Memory B cell (primary cell): Measurements from ENCODE around the gene ATP5F1D.
A peak's percentile ranks its signal among the peaks of the same experiment; 100 is the strongest.

Experiments
- ATAC-seq: fragments of 150-1000 bp; cut with Tn5 transposase; 2 replicates; pipeline ENCODE4 v1.10.0; 2021; ENCODE audit warnings: low read depth, mild to moderate bottlenecking, moderate library complexity
- DNase-seq, 2 donors: peaks; one replicate each; pipeline ENCODE4 v3.0.0; 2022; ENCODE audit warnings: low spot score in 2 of 2
- H3K27ac Mint-ChIP-seq: one replicate; pipeline ENCODE4 v1.8.0; 2022; ENCODE audit warnings: mild to moderate bottlenecking, moderate library complexity, mixed read lengths
- H3K27me3 Mint-ChIP-seq: one replicate; pipeline ENCODE4 v1.8.0; 2022; ENCODE audit warnings: mixed read lengths
- H3K36me3 Mint-ChIP-seq: one replicate; pipeline ENCODE4 v1.8.0; 2022; ENCODE audit warnings: mild to moderate bottlenecking, mixed read lengths
- H3K4me1 Mint-ChIP-seq: one replicate; pipeline ENCODE4 v1.8.0; 2022; ENCODE audit warnings: mixed read lengths
- H3K4me3 Mint-ChIP-seq: one replicate; pipeline ENCODE4 v1.8.0; 2022; ENCODE audit warnings: mild to moderate bottlenecking, moderate library complexity, mixed read lengths
- H3K9me3 Mint-ChIP-seq: one replicate; pipeline ENCODE4 v1.8.0; 2022; ENCODE audit warnings: mixed read lengths

ATP5F1D gene

DNA sequence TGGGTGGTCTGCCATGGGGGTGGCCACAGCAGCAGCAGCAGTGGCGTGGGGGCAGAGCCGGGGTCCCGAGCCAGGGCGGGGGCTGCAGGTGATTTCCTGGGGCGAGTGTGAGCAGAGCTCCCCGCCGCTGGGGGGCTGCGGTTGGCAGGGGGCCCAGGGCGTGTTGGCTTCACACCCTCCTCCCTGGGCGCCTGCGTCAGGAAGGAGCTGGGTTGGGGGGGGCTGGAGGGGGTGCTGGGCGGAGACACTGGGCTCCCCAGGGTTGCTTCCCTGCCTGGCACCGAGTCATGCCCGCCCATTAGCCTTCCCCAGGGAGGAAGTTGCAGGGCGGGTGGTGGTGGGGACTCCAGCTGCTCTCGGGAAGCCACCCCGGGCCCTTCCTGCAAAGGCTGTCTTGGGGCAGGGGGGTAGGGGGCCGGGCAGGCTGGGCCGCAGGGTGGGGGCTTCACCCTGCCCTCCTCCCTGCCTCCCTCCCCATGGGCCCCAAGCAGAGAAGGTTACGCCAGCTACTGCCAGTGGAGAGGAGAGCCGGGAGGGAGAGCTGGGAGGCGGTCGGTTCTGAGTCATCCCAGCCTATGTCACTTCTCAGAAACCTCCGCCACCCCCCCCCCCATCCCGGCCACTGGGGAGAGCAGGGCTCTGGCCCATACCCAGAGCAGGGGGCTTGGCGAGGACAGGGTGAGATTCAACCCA lies 11.4 kb downstream of the ATP5F1D start:
- Mint-ChIP-seq H3K27ac (peak overlapping the region; percentile 85), H3K36me3 (peaks cover 17% of the 10 kb centered on the region), H3K27me3 (no peaks in the 10 kb centered on the region), H3K4me3 (peak overlapping the region; percentile 91), H3K4me1 (peaks cover 13% of the 10 kb centered on the region), H3K9me3 (no peaks in the 10 kb centered on the region)
- ATAC-seq (peak; percentile 28), DNase-seq (peak; percentile 65 to 79)

DNA sequence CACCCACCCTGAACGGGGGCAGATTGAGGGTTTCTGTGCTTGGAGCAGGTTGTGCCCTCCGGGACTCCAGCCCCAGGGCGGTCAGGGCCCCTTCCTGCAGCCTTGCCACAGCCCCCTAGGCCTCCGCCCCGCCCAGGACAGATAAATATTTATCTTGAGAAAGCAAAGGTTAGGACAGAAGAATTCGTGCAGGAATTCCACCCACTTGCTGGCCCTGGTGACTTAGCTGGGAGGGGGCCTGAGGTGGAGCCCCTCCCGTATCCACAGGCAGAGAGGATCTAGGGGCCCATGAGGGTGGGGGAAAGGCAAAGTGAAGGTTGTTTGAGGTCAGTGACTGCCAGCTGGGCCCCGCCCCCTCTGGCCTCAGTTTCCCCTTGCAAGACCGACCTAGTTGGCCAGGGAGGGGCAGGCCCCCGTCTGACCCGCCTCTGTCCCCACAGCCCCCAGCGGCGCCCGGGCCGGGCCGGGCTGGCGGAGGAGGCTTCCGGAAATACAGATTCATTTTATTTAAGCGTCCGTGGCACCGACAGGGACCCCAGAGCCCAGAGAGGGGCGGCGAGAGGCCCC lies 12.0 kb downstream of the ATP5F1D start:
- DNase-seq, result no peak
- Mint-ChIP-seq H3K4me3 (peak overlapping the region; percentile 91), H3K36me3 (peaks cover 17% of the 10 kb centered on the region), H3K27me3 (no peaks in the 10 kb centered on the region), H3K9me3 (no peaks in the 10 kb centered on the region), H3K27ac (peak overlapping the region; percentile 85), H3K4me1 (peaks cover 13% of the 10 kb centered on the region)
- ATAC-seq, result no peak

DNA sequence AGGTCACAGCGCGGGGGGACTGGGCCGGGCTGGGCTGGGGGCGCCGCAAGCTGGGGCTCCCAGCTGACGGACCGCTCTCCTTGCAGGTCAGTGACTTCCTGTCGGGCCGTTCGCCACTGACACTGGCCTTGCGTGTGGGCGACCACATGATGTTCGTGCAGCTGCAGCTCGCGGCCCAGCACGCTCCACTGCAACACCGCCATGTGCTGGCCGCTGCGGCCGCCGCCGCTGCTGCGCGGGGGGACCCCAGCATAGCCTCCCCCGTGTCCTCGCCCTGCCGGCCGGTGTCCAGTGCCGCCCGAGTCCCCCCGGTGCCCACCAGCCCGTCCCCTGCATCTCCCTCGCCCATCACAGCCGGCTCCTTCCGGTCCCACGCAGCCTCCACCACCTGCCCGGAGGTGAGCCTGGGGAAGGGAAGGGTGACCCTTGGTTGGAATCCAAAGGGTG lies 12.6 kb downstream of the ATP5F1D start:
- DNase-seq, result no peak
- Mint-ChIP-seq H3K4me3 (peak overlapping the region; percentile 11), H3K4me1 (peaks cover 13% of the 10 kb centered on the region)

DNA sequence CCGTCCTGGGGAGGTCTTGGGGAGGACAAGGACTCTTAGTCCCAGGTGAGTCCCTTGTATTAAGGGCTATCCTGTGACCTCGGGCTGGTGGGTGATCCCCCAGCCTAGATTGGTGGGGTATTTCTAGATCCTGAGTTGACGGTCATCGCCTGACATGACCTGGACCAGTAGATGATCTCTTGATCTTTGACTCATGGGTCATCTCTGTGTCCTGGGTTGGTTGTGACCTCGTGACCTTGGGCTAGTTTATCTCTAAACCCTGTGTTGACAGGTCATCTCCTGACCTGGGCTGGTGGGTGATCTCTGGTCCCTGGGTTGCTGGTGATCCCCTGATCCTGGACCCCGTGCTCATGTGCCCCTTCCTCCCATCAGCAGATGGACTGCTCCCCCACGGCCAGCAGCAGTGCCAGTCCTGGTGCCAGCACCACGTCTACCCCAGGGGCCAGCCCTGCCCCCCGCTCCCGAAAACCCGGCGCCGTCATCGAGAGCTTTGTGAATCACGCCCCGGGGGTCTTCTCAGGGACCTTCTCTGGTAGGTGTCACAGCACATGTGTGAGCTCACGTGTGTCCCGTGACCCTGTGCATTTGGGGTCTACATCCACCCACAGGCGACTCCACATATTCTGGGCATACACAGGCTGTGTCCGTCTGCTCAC lies 13.1 kb downstream of the ATP5F1D start:
- peak overlapping the region; percentile 29 for H3K4me3 Mint-ChIP-seq

More for the DNA sequence above, 12.6 kb downstream of the ATP5F1D start:
- peaks cover 17% of the 10 kb centered on the region for H3K36me3 Mint-ChIP-seq
- H3K9me3 Mint-ChIP-seq, result no peaks in the 10 kb centered on the region
- ATAC-seq, result no peak
- H3K27ac Mint-ChIP-seq, result no peak overlapping the region
- H3K27me3 Mint-ChIP-seq, result no peaks in the 10 kb centered on the region

DNA sequence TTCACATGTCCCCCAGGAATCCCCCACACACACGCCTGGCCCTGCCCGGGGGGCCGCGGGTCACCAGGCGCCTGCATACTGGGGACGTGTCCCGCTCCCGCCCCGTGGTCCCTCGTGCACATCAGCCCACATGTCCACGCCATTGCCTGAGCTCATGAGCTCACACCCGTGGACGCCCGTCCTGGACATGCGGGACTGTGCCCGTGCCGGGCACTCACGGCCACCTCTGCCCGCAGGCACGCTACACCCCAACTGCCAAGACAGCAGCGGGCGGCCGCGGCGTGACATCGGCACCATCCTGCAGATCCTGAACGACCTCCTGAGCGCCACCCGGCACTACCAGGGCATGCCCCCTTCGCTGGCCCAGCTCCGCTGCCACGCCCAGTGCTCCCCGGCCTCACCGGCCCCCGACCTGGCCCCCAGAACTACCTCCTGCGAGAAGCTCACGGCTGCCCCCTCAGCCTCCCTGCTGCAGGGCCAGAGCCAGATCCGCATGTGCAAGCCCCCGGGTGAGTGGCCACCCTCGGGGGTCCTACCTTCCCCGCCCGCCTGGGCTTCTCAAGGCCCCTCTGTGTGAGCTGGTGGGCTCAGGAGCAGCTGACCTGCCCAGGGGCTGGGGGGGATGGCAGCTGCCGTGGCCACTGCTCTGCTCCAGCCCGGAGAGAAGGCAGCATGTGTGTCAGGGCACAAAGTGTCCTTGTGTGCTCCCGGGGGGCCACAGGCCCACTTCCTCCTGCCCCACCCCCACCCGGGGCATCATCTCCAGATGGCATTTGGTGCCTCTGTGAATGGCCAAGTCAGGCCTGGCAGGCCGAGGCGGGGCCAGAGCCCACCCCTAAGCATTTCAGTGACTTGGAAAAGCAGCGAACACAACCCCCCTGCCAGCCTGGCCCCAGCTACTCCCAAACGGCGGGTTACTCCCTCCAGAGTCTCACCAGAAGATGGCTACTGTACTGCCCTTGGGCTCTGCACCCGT lies 13.9 kb downstream of the ATP5F1D start:
- Mint-ChIP-seq H3K9me3 (no peaks in the 10 kb centered on the region), H3K27ac (peak overlapping the region; percentile 35), H3K4me3 (peak overlapping the region; percentile 29), H3K4me1 (peaks cover 17% of the 10 kb centered on the region), H3K36me3 (peaks cover 17% of the 10 kb centered on the region), H3K27me3 (no peaks in the 10 kb centered on the region)
- no peak for ATAC-seq
- DNase-seq, result no peak

More for the DNA sequence above, 13.1 kb downstream of the ATP5F1D start:
- no peak for ATAC-seq
- H3K4me1 Mint-ChIP-seq, result peaks cover 15% of the 10 kb centered on the region
- H3K27me3 Mint-ChIP-seq, result no peaks in the 10 kb centered on the region
- no peaks in the 10 kb centered on the region for H3K9me3 Mint-ChIP-seq
- H3K36me3 Mint-ChIP-seq, result peaks cover 17% of the 10 kb centered on the region
- no peak for DNase-seq
- H3K27ac Mint-ChIP-seq, result peak overlapping the region; percentile 35

DNA sequence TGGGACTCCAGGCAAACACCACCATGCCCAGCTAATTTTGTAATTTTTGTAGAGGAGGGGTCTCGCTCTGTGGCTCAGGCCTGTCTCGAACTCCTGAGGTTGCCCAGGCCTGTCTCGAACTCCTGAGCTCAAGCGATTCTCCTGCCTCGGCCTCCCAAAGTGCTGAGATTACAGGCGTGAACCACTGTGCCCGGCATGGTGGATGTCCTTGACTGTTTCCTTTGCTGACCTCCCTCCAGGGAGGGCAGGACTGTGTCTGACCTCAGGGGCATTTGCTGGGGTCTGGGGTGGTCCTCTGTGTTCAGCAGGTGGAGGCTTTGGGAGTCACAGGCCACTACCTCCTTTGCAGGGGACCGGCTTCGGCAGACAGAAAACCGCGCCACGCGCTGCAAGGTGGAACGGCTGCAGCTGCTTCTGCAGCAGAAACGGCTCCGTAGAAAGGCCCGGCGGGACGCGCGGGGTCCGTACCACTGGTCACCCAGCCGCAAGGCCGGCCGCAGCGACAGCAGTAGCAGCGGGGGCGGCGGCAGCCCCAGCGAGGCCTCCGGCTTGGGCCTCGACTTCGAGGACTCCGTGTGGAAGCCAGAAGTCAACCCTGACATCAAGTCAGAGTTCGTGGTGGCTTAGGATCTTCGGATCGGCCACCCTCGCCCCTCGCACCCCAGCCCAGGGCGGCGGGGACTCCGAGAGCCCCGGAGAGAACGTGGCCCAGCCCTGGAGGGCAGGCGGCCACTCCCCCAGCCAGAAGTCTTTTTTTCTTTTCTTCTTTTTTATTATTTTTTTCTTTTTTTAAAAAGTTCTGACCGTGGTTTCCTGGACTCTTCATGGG lies 15.3 kb downstream of the ATP5F1D start:
- no peak for ATAC-seq
- no peaks in the 10 kb centered on the region for H3K27me3 Mint-ChIP-seq
- H3K36me3 Mint-ChIP-seq, result peaks cover 14% of the 10 kb centered on the region
- no peaks in the 10 kb centered on the region for H3K9me3 Mint-ChIP-seq
- DNase-seq, result no peak
- H3K4me1 Mint-ChIP-seq, result peaks cover 20% of the 10 kb centered on the region
- H3K27ac Mint-ChIP-seq, result peak overlapping the region; percentile 99
- H3K4me3 Mint-ChIP-seq, result no peak overlapping the region

DNA sequence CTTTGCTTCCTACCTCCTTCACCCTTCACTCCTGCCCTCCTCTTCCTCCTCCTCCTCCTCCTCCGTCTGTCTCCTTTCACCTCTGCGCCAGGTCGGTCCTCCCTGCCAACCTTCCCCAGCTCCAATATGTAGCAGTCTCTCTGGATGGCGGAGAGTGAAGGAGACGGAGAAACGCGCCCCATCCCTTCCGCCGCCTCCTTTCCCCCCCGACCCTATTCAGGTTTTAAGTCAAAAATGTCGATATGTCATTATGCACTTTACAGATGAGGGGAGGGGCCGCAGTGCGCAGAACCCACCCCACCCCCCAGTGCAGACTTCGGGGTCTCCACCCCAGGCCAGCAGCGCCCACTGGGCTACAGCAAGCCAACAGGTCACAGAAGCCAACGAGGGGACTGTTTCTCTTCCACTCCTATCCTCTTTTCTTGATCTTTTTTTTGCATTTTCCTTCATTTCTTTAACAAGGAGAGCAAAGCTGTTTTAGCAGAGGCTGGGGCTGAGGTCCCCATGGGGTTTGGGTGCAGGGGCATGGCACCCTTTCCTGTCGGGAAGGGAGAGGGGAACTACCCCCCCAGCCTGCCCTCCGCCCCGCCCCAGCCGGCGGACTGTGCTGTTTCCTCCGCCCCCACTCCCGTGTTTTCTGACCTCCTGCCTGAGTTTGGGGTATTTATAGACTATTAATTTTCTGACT lies 16.1 kb downstream of the ATP5F1D start:
- Mint-ChIP-seq H3K4me1 (peaks cover 23% of the 10 kb centered on the region), H3K9me3 (no peaks in the 10 kb centered on the region)
- ATAC-seq, result no peak

DNA sequence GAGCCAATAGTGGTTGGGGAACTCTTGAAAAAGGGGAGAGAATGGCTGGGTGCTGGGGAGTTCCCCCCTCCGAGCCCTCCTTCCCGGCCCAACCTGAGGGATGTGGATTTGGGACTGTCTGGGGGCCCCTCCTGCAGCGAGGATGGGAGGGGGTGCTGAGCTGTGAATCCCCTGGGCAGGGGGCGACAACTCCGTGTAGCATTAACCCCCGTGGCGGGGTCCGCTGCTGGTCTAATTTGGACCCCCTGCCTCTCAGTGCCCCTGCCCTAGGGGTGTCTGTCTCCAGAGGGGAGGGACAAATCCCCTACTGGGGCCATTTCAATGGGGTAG lies 16.6 kb downstream of the ATP5F1D start:
- Mint-ChIP-seq H3K4me1 (peaks cover 27% of the 10 kb centered on the region), H3K4me3 (peak overlapping the region; percentile 56), H3K36me3 (peaks cover 14% of the 10 kb centered on the region), H3K27me3 (no peaks in the 10 kb centered on the region), H3K27ac (peak overlapping the region; percentile 99), H3K9me3 (no peaks in the 10 kb centered on the region)
- no peak for ATAC-seq
- no peak for DNase-seq

More for the DNA sequence above, 16.1 kb downstream of the ATP5F1D start:
- Mint-ChIP-seq H3K27ac (peak overlapping the region; percentile 99), H3K36me3 (peaks cover 14% of the 10 kb centered on the region), H3K4me3 (peak overlapping the region; percentile 56), H3K27me3 (no peaks in the 10 kb centered on the region)
- no peak for DNase-seq

DNA sequence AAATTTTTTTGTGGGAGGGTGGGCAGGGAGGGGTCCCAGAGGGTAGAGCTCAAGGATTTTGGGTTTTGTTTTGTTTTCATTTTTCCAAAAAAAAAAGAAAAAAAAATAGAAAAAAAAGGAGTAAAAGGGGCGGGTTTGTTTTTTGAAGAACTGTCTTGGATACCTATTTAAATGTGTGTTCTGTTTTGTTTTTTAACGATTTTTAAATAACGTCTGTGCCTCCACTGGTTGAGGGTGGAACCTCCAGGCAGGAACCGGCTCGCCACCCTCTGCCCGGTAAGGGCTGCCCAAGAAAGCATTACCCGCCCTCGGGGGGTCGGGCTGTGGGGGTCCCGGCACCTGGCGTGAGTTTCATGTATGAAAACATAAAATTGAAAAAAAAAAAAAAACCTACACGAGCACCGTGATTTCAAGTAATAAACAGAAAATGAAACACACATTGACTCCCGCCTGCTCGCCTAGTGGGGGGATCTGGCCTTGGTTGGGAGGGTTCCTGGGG lies 17.2 kb downstream of the ATP5F1D start:
- H3K9me3 Mint-ChIP-seq, result no peaks in the 10 kb centered on the region
- H3K36me3 Mint-ChIP-seq, result peaks cover 12% of the 10 kb centered on the region
- H3K27ac Mint-ChIP-seq, result peak overlapping the region; percentile 99
- no peak for DNase-seq
- peak overlapping the region; percentile 92 for H3K4me3 Mint-ChIP-seq
- peaks cover 27% of the 10 kb centered on the region for H3K4me1 Mint-ChIP-seq
- ATAC-seq, result peak; percentile 0
- no peaks in the 10 kb centered on the region for H3K27me3 Mint-ChIP-seq

DNA sequence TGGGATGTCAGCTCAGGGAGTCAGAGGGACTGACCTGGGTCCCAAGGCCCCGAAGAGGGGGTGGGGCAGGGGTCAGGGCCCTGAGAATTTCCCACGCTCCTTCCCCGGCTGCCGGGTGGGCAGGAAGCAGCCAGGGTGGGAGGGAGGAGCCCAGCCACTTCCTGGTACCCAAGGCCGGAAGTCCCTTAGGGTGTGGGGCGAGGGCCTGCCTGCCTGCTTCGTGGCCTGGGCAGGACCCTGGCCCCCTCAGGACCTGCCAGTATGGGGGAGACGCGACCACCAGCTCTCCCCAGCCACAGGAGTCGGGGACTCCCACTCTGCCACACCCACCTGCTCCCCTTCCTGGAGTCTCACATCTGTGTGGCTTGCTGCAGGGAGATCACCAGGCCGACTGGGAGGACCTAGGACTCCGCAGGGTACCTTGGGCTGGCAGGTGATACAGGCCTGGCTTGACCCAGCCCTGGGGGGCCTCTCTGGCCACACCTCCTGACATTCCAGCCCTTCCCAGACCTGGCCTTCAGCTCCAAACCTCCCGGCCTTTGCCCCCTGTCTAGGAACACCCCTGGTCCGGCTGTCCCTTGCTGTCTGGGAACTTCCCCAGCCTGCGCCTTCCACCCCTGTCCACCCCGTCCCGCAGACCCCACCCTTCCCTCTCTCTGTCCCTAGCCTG lies 17.8 kb downstream of the ATP5F1D start:
- Mint-ChIP-seq H3K9me3 (no peaks in the 10 kb centered on the region), H3K4me3 (peak overlapping the region; percentile 92), H3K27ac (peak overlapping the region; percentile 99), H3K4me1 (peaks cover 29% of the 10 kb centered on the region), H3K36me3 (peaks cover 12% of the 10 kb centered on the region), H3K27me3 (no peaks in the 10 kb centered on the region)
- ATAC-seq, result peak; percentile 13
- DNase-seq, result peak; percentile 64 to 80

DNA sequence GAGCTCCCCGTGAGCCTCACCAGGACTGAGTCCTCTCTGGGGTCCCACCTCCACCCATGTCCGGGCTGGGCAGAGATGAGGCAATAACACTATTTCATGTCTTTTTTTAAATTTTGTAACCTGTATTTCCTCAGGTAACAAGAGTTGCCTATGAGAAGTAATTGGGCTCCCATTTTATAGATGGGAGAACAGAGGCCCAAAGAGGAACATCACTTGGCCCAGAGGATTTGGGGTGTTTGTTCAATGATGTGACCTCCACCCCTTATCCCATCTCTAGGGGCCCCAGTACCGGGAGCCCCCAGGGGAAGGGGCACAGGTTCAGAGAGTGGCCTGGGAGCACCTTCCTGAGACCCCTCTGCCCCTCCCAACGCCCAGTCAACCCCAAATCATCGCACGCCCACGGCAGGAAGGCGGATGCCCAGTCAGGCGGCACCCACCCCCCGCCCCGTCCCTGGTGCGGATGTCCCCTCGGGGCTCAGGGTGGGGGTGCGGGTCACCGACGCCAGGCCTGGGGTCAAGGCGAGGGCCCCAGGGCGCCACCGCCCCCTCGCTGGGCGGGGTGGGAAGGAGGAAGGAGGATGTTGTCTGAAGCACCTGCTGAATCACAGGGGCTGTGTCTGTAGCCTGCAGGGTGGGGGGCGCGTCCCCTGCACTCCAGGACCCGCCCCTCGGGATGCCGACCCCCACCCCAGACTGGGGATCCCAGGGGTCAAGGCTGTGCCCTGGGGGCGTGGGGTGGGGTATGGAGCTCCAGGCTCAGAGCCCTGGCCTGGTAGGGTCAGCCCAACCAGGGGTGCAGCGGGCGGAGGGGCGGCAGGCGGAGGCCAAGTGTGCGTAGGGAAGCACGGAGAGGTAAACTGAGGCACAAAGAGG lies 18.6 kb downstream of the ATP5F1D start:
- Mint-ChIP-seq H3K27me3 (no peaks in the 10 kb centered on the region), H3K27ac (peak overlapping the region; percentile 99), H3K4me3 (peak overlapping the region; percentile 98), H3K4me1 (peaks cover 37% of the 10 kb centered on the region), H3K9me3 (no peaks in the 10 kb centered on the region), H3K36me3 (peaks cover 11% of the 10 kb centered on the region)
- peak; percentile 60 to 72 for DNase-seq
- no peak for ATAC-seq
